Measurements from ENCODE around the gene GTF3C1.

The GTF3C1 gene

DNA sequence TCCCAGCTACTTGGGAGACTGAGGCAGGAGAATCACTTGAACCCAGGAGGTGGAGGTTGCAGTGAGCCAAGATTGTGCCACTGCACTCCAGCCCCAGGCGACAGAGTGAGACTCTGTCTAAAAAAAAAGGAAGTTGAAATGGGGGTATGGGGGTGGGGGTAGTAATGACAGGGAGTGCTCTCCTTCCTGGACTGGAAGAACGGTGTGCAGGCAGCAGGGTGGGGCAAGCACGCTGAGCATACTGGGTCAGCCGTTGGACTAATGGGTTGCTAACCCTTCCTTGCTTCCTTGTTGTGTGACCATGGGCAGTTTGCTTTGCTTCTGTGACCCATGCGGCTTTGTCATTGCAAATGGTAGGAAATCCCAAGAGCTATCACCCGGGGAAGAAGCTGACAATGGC is 16.7 kb upstream of the GTF3C1 start:
- DNase-seq, result no peak

DNA sequence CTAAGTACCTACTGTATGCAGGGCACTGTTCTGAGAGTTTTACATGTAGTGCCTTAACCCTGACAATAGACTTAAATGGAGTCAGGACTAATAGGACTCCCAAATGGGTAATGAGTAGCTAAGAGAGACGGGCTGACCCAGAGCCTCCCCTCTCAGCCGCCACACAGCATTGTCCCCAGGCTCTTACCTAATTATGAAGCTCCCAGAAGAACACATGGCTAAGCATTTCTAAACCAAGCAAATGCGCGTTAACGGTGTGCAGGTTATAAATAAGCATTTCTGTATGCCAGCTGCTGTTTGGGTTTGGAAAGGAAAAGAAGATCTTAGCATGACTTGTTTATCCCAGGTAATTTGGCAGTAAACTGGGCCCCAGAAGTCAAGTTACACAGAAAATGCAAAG is 14.5 kb upstream of the GTF3C1 start:
- no peak for DNase-seq

DNA sequence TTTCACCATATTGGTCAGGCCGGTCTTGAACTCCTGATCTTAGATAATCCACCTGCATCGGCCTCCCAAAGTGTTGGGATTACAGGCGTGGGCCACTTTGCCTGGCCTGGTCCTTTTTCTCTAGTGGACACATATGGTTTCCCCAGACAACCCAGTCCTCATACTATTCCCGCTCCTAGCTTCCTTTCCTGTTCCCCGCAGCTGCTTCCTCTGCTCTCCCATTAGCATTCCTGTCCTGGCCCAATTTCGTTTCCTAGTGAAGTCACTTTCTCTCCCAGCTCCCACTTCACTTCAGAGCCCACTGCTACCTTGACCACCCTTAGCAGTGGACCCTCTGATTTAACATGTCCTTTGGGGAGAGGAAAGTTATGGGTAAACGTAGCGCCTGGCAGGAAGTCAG is 11.5 kb upstream of the GTF3C1 start:
- DNase-seq, result no peak

DNA sequence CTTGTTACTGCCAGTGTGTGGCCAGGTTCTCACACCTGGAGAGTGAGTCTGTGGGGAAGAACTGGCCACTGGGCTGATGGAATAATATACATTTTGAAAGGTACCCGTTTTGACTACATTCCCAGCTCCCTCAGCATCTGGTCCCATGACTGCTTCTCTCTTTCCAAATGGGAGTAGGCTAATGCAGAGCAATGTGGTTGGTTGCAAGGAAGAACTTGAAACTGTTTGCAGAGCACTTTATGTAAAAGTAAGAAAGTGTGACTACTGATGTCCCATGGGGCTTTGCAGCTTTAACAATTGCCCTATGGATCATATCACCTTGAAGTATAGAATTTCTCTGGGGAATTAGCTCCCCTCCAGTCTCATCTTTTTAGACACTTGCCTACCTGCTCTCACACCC is 9.2 kb upstream of the GTF3C1 start:
- DNase-seq, result no peak

DNA sequence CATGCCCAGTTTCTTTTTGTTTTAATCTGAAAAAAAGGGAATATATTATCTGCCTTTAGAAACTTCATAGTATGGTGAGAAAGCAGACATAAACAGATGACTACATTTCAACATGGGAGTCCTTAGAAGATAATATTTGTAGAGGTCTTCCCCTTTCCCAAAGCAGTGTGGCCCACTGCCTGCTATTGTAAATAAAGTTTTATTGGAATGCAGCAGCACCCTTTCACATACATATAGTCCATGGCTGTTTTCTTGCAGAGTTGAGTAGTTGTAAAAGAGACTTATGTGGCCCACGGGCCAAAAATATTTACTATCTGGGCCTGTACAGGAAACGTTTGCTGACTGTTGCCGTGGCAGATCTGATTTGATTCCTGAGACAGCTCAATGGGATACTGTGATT is 8.7 kb upstream of the GTF3C1 start:
- DNase-seq, result no peak

DNA sequence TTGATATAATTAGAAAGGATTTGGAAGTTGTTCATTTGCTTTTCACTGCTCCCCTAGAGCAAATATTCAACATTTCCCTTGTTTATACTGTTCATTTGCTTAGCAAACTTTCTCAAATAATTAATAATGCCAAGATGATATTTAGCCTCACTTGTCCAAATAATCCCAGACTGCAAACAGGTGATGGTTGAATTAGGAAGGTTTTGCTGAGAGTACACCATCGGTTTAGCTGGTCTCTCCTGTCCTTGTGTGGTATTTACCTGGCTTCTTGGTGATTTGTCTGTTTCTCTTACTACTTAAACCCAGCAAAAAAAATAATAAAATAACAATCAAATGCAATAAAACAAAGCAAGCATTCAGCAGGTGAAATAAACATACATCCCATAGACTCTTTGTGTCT is 6.8 kb upstream of the GTF3C1 start:
- no peak for DNase-seq

DNA sequence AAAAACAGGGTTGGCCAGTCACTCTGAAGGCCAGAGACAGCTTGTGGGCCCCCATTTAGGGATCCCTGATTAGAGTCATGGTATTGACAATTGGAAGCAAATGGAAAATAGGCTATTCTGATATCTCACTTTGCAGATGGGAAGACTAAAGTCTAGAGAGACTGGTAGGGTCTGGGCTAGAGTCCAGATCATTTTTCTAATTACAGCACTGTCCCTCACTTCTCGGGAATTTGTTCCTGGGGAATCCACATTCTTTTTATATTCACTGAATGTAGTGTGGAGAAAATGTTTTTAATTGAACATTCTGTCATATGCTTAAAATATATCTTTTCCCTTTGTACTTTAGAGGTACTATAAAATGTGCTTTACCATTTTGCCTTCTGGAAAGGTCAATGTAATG is 1.3 kb upstream of the GTF3C1 start:
- no peak for DNase-seq

DNA sequence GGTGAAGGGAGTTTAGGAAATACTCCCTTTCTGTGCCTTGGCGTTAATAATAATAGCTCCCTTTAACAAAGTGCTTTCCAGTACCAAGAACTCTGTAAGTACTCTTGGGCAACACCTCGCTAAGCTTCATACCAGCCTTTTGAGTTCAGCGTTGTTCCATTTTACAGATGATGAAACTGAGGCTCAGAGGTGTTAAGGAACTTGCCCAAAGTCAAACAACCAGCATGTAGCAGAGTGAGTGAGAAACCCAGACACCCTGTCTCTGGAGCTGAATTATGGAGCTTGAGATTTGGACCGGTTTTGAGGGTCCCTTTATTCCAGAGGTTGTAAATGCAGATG is 838 bp upstream of the GTF3C1 start:
- DNase-seq, result no peak

DNA sequence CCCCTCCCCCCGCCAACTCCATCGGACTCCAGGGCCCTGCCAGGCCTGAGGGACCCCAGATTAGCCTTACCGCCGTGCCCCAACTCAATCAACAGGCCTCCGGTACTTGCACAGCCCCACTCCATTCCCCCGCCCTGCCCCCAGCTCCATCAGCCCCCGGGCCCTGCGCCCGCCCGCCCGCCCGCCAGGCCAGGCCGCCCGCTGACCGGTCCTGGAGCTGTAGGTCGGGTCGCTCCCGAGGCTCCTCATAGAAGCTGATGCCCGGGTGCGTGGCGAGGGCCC is 308 bp downstream of the GTF3C1 start:
- no peak for DNase-seq

DNA sequence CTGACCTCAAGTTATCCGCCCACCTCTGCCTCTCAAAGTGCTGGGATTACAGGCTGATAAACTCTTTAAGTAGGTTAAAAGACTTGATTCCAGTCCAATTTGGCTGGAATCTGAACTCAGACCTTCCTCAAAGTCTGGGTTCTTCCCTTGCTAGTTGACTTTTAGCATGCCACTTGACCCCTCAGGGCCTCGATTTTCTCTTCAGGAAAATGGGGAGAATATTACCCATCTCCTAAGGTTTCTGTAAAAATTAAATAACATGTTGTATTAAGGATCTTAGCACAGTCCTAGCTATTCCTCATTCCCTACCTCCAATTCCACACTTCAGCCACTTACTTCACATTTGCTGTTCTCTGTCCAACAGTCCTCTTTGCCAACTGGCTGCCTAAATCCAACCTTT is 1.9 kb downstream of the GTF3C1 start:
- DNase-seq, result no peak

DNA sequence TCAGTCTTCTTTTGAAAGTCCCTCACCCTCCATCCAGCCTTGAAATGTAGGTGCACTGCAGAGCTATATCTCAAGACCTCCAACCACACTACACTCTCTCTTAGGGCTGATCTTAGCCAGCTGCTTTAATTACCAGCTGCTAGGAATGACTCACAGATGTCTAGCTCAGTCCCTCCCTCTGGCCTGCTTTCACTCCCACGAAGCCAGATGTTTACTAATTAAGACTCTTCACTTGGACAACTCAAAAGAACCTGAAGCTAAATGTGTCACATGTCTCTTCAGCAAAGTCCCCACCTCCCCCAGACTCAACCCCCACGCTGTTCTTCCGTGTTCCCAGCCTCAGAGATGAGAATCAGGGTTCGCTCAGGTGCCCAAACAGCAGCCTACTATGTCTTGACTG is 2.6 kb downstream of the GTF3C1 start:
- peak in 1 of 2 experiments; percentile 3 for DNase-seq

DNA sequence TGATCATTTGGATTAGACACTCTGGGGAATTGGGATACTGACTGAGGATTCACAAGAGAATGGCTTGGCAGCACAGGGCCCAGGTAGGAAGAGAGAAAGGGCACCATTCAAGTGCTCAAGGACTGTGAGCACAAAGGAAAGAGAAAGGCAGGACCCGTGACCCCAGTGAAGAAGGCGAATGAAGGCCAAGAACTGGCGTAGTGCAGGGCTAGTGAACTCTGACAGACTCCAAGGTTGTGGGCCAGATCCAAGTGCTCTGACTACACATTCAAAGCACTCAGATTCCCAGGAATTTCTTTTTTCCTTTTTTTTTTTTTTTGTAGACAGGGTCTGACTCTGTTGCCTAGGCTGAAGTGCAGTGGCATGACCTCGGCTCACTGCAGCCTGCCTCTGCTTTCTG is 5.0 kb downstream of the GTF3C1 start:
- DNase-seq, result no peak

DNA sequence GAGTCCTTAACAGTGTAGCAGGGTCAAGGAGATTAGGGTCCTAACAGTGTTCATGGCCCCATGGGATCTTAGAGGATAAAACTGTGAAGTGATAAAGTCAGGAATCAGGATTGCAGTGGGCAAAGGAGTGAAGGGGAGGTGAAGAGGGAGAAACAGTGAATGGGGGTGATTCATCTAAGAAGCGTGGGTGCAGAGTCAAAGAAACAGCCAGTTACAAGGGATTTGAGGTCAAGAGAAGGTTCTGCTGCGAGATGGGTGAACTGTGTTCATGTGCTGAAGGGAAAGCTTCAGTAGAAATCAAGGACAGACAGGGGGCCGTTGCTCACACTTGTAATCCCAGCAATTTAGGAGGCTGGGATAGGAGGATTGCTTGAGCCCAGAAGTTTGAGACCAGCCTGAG is 5.9 kb downstream of the GTF3C1 start:
- DNase-seq, result no peak

DNA sequence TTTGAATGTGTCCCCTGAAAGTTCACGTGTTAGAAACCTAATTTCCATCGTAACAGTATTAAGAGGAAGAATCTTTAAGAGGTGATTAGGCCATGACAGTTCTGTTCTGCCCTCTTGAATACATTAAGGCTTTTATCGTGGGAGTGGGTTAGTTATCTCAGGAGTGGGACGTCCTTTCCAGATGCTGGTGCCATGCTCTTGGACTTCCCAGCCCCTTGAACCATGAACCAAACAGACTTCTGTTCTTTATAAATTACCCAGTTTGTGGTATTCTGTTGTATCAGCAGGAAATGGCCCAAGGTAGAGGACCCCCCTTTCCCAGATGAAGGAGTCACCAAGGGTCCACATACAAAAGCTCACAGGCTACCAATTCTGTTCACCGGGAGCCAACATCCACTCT is 10.1 kb downstream of the GTF3C1 start:
- DNase-seq, result no peak

DNA sequence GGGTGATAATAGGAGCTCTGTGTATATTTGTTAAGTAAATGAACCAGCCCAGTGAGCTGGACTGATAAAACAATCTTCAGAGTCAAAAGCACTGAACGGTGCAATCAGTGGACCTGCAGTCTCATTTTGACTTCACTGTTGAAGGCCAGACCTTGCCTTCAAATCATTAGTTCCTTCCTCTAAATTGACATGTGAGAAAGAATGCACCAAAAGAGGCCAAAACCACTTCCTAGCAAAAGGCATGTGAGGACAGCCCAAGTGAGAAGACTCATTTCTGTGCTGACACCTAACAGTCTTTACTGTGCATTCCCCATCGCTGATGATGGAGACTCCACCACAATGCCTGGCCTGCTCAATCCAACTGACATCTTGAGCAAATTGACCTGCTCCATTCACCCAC is 10.6 kb downstream of the GTF3C1 start:
- no peak for DNase-seq

DNA sequence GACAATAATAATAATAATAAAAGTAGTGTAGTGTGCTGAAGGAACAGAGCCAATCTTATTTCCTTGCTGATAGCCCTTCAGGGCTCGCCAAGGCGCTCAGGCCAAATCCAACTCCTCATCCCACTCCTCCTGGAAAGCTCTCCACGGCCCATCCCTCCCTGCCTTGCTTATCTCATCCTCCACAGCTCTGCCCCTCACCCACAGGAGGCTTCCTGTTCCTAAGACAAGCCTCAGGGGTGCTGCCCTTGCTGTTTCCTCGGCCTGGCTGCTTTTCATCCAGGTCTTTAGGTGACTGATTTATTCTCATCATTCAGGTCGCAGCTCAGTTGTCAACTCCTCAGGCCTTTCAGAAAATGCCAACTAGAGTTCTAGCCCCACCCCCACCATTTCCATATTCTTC is 11.2 kb downstream of the GTF3C1 start:
- DNase-seq, result no peak

DNA sequence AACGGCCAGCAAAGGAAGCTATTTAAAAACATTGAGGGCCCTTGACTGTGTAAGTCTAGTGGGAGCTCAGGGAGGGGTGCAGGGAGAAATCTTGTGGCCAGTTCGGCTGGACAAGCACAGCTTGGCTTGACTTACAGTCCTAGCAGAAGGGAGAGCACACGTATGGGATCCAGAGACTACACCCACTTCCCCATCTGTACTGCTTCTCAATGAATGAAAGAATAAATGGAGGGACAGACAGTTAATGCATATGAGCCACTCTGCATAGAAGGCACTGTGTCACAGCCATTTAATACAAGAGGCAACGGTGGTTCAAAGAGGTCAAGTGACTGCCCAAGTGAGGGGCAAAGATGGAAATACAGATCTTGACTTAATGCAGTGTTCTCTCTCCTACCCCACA is 15.5 kb downstream of the GTF3C1 start:
- DNase-seq, result no peak

DNA sequence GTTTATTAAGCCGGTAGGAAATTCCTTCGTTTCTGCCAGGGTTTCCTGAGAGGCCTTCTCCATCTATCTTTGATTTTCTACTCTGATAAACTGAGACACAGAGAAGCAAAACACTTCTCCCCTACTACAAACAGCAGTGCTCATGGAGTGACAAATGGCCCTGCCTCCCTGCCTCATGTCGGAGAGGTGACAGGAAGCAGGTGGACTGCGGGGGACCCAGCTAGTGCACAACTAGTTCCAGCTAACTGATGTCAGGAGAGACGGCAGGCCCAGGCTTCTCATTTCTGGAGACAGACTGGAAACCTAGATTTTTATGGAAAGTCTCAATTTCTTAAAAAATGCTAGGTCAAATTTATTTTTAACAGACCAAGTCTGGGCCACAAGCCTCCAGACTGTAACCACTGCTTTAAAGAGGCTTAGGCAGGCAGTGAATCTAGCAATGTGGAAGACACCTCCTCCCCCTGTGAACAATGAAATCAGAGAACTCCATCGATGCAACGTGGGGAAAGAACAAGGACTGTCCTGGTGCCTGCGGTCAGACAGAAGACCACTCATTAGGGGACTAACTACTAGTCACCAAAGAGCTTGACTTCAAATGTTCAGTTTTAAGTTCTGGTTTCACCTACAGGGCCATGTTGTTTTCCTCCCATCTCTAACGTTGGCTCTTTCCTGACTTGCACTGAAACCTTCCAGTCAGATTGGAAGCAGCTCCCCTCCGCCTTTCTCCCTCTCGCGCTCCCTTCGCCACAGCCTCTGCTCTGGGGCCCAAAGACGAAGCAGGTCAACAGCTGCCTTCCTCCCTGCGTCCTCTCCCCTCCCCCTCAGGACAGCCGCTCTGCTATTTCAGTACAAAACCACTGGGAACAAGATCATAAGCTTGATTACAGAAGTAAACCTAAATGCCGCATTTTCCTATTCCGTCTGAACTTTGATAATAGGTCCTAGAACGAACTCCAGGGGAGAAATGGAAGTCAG is 17.6 kb downstream of the GTF3C1 start:
- no peak for DNase-seq

DNA sequence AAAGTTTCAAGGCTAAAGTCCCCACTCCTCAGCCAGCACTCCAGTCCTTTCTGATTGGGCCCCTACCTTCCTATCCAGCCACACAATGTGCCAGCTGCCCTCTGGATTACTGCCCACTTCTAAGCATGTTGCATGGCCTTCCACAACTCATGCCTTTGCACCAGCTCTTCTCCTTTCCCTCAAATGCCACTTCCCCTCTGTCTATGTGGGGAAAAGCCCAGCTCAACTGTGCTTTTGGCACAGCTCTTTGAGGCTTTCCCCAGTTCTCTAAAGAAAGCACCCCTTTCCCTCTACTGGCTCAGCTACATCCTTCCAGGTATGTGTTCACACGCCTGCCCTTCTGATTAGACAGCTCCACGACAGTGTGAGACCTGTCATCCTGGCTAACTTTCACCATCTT is 18.5 kb downstream of the GTF3C1 start:
- no peak for DNase-seq

DNA sequence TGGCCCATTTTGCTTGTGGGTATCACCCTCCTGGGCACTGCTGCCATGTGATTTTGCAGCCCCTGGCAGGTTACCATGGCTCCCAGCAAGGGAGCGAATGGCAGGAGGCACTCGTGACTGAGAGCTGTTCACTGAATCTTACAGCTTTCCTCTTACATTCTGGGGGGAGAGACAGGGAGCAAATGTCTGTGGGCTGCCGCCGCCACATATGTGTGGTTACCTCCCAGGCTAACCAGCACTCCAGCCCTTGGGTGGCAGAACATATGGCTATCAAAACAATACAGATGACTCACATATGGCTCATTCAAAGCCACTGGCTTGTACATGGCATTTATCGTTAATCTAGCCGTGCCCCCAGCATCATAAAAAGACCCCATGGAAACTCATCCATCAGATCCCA is 19.8 kb downstream of the GTF3C1 start:
- DNase-seq, result no peak

DNA sequence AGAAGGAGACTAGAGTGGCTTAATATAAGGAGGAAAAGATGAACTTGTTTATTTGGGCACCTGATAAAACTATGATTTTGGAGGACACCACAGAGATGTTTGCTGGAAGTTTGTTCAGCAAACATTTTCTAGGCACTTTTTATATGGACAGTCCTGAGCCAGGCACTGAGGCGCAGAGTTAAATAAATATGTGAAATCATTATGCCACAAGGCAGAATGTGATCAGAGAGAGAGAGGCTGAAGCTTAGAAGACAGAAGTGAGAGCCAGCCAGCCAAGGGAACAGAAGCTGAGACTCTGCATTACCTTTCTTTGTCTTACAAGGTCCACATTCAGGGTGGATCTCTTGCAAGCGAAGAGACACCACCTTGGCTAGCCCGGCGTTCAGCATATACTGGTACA is 21.4 kb downstream of the GTF3C1 start:
- DNase-seq, result no peak

DNA sequence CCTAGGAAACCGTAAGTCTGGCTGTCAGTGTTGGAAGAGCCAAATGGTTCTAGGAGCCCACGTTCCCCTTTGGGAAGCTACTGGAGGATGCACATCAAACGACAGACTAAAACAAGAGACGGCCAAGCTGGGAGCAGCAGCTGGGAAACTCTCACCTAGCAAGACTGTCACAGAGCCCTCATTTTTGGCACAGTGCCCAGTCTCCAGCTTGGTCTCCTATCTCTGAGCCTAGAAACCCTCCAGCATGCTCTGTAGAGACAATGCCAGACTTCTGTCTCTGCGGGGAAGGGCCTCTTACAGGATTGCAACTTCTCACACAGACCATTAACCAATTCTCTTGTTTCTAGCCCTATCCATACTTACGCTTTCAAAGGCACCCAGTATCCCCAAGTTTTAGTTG is 23.5 kb downstream of the GTF3C1 start:
- peak in 1 of 2 experiments; percentile 34 for DNase-seq

DNA sequence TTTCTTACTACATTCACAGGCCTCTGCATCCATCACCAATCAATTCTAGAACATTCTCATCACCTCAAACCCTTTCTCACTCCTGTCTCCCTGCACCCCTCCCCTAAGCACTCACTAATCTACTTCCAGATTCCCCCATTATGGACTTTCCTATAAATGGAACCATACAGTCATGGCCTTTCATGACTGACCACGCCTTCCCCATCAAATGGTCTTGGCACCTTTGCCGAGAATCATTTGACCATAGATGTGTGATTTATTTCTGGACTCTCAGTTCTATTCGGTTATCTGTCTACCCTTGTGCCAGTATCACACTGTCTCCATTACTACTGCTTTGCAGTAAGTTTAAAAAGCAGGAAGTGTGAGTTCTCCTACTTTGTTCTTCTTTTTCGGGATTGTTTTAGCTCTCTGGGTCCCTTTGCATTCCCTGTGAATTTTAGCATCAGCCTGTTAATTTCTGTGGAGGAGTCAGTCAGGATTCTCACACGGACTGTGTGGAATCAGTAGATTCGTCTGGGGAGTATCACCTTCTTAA is 27.5 kb downstream of the GTF3C1 start:
- no peak for DNase-seq

DNA sequence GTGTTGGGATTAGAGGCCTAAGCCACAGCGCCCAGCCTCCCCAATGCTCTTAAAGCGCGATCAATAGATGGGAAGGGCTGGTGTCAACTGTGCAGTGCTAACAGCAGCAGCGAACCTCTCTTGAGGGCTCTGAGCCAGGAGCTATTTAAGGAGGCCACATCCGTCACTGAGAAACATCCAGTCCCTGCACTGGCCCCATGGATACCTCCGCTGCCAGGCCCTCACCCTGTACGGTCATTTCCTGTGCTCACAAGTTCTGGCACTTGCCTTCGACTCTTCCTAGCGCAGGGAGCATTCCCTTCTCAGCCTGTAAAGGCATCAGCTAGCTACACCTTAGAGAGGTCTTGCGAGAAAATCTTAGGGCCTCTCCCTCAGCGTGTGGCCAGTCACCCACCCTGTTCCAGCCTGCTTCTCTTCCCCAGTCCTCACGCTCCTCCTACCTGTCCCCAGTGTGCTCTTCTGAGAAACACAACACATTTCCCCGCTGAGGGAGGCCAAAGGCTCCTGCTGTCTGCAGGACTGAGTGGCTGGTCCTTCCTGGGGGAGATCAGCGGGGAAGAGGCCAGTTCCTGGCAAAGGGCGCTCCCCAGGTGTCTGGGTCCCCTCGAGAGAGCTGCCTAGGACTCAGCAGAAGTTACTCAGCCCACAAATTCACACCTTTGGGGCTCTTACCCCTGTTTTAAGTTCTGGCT is 28.6 kb downstream of the GTF3C1 start:
- no peak for DNase-seq

DNA sequence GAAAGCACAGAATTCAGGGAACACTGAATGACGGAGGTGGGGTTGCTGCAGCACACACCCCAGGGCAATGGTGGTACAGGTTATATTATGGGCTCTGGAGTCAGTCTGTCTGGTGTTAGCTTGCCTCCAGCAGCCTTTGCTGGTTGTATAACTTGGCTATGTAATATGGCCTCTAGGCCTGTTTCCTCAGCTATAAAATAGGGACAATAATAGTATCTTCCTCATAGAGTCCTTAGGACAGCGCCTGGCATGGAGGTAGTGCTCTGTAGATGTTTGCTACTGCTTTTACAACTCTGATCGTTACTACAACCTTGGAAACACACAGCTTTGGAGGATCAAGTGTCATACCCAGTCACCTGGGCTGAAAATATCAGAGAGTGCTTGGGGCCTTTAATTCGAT is 31.5 kb downstream of the GTF3C1 start:
- no peak for DNase-seq
